ENCODE results near the gene HECW1.

DNA sequence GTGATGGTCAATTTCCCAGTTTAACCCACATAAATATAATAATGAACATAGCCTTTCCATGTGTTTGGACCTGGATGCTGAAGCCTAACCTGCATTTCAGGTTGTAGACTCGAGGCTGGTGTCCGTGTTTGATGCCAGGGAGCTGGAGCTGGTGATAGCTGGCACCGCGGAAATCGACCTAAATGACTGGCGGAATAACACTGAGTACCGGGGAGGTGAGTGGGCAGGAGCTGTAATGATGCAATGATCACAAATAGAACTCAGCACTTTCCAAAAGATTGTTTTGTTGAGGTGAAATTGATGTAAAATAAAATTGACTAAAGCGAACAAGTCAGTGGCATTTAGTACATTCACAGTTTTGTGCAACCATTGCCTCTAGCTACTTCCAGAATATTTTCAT, 439.7 kb downstream of the HECW1 start:
- no peak for TF ChIP-seq CTBP1 (IDR thresholded peaks at IDR 0.05; ENCODE audit: borderline replicate concordance)
- TF ChIP-seq ELF4 (IDR thresholded peaks at IDR 0.05): no peak
- no peak for TF ChIP-seq SUZ12 (IDR thresholded peaks at IDR 0.05)
- no peak for TF ChIP-seq FOXA1 (IDR thresholded peaks at IDR 0.05)
- no peak for TF ChIP-seq NFRKB (IDR thresholded peaks at IDR 0.05)
- TF ChIP-seq HDGF (IDR thresholded peaks at IDR 0.05; ENCODE audit: borderline replicate concordance): no peak
- TF ChIP-seq BHLHE40 (IDR thresholded peaks at IDR 0.05; ENCODE audit: borderline replicate concordance): no peak
- TF ChIP-seq FOXK2 (IDR thresholded peaks at IDR 0.05): no peak
- TF ChIP-seq FOXM1 (IDR thresholded peaks at IDR 0.05; ENCODE audit: borderline replicate concordance): no peak
- TF ChIP-seq, protein P1, sequence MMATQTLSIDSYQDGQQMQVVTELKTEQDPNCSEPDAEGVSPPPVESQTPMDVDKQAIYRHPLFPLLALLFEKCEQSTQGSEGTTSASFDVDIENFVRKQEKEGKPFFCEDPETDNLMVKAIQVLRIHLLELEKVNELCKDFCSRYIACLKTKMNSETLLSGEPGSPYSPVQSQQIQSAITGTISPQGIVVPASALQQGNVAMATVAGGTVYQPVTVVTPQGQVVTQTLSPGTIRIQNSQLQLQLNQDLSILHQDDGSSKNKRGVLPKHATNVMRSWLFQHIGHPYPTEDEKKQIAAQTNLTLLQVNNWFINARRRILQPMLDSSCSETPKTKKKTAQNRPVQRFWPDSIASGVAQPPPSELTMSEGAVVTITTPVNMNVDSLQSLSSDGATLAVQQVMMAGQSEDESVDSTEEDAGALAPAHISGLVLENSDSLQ (IDR thresholded peaks at IDR 0.05): no peak
- TF ChIP-seq SP1 (IDR thresholded peaks at IDR 0.05): no peak
- no peak for TF ChIP-seq TARDBP (IDR thresholded peaks at IDR 0.05)
- no peak for TF ChIP-seq ZNF384 (IDR thresholded peaks at IDR 0.05)

Data from HEK293T (cell line).